MCF 10A (cell line): ENCODE data around the gene SNX14. TPM values are rescaled to one million over a fixed set of nuclear protein-coding genes. Genes with fewer than 3 reads are reported as not detected.

Source experiments
- BruUV-seq: library from RNA; stranded (reverse); fragments of 400-500 nt; replicated peaks from 2 replicates; lab custom pipeline; 2021; lab: Mats Ljungman, UMichigan
- CTCF ChIA-PET: fragments of 300-600 bp; sonication (Branson Sonifier 250); formaldehyde crosslinking; extraction: SDS; loops from one replicate; lab custom pipeline; 2021; ENCODE audit warnings: antibody characterized with exemption, inconsistent platforms; lab: Yijun Ruan, JAX
- POLR2A ChIA-PET: fragments of 300-600, 350-650 bp; sonication (Branson Sonifier 250); formaldehyde crosslinking; extraction: SDS; loops from one replicate; lab custom pipeline; 2020; ENCODE audit warnings: antibody characterized with exemption, inconsistent platforms; lab: Yijun Ruan, JAX
- DNase-seq: peaks from one replicate; pipeline ENCODE4 v3.0.0-alpha.2; 2018; ENCODE audit not compliant: unreplicated experiment
- H3K27ac Mint-ChIP-seq: one replicate; pipeline ENCODE4 v1.8.0; 2022; ENCODE audit warnings: mild to moderate bottlenecking, low read depth, mixed read lengths; ENCODE audit not compliant: unreplicated experiment
- H3K27me3 Mint-ChIP-seq: one replicate; pipeline ENCODE4 v1.8.0; 2022; ENCODE audit warnings: mixed read lengths; ENCODE audit not compliant: insufficient read depth, unreplicated experiment
- H3K36me3 Mint-ChIP-seq: one replicate; pipeline ENCODE4 v1.8.0; 2022; ENCODE audit warnings: mild to moderate bottlenecking, moderate library complexity, mixed read lengths; ENCODE audit not compliant: insufficient read depth, unreplicated experiment
- H3K4me1 Mint-ChIP-seq: one replicate; pipeline ENCODE4 v1.8.0; 2022; ENCODE audit warnings: mixed read lengths; ENCODE audit not compliant: insufficient read depth, unreplicated experiment
- H3K4me3 Mint-ChIP-seq: one replicate; pipeline ENCODE4 v1.8.0; 2022; ENCODE audit warnings: mild to moderate bottlenecking, moderate library complexity, mixed read lengths; ENCODE audit not compliant: unreplicated experiment
- H3K9me3 Mint-ChIP-seq: one replicate; pipeline ENCODE4 v1.8.0; 2022; ENCODE audit warnings: mixed read lengths; ENCODE audit not compliant: unreplicated experiment
- intact Hi-C: fragments of 100-400 bp; cut with micrococcal nuclease; formaldehyde crosslinking; loops from 2 replicates; pipeline ENCODE4 v1.14.1; 2022
- total RNA-seq: library from RNA; stranded (reverse); gene quantifications from 2 replicates; pipeline ENCODE4 v1.2.3, GENCODE V29; 2022
- TF ChIP-seq, protein P1 (sequence below): fragments of 200-600 bp; IDR thresholded peaks from one replicate; pipeline ENCODE4 v1.8.0; 2022; ENCODE audit warnings: antibody characterized with exemption, mild to moderate bottlenecking; ENCODE audit not compliant: unreplicated experiment

The SNX14 gene
- total RNA-seq, 1 experiment from 2014 or later = 71.6 TPM

DNA sequence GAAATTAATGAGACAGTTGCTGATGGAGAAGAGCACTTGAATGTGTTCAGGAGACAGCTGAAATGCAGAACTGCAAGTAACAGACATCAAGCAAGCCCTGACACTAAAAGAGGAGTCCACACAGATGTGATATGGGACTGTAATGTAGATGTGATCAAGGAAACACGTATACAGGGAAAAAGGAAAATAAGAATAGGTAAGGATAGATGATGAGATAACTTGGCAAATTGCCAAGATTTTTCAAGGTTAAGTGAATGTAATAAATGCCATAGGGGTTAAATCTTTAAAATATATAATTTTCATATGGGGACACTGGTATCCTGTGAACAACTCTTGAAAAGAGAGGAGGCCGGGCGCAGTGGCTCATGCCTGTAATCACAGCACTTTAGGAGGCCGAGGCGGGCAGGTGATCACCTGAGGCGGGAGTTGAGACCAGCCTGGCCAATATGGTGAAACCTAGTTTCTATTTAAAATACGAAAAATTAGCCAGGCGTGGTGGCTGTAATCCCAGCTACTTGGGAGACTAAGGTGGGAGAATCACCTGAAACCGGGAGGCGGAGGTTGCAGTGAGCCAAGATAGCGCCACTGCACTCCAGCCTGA is 7.2 kb upstream of the SNX14 start:
- CTCF ChIA-PET = interaction anchor here (0.7 kb wide), 1 partner anchor 1536 kb away, joined by 3 read pairs; no protein-coding TSS in a partner anchor
- peaks cover 3% of the 10 kb centered on the region for H3K4me1 Mint-ChIP-seq
- DNase-seq = no peak
- TF ChIP-seq, protein P1, sequence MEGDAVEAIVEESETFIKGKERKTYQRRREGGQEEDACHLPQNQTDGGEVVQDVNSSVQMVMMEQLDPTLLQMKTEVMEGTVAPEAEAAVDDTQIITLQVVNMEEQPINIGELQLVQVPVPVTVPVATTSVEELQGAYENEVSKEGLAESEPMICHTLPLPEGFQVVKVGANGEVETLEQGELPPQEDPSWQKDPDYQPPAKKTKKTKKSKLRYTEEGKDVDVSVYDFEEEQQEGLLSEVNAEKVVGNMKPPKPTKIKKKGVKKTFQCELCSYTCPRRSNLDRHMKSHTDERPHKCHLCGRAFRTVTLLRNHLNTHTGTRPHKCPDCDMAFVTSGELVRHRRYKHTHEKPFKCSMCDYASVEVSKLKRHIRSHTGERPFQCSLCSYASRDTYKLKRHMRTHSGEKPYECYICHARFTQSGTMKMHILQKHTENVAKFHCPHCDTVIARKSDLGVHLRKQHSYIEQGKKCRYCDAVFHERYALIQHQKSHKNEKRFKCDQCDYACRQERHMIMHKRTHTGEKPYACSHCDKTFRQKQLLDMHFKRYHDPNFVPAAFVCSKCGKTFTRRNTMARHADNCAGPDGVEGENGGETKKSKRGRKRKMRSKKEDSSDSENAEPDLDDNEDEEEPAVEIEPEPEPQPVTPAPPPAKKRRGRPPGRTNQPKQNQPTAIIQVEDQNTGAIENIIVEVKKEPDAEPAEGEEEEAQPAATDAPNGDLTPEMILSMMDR = no peak
- H3K27ac Mint-ChIP-seq = no peak overlapping the region
- POLR2A ChIA-PET = interaction anchor here (0.8 to 1.9 kb wide), 3 partner anchors 10 to 44 kb away, joined by 3 to 6 read pairs (median 4); no protein-coding TSS in a partner anchor
- peaks cover 41% of the 10 kb centered on the region for H3K36me3 Mint-ChIP-seq
- intact Hi-C loops = no loop called here
- no peaks in the 10 kb centered on the region for H3K9me3 Mint-ChIP-seq
- H3K27me3 Mint-ChIP-seq = no peaks in the 10 kb centered on the region
- no TSS peak for BruUV-seq
- H3K4me3 Mint-ChIP-seq = no peak overlapping the region

DNA sequence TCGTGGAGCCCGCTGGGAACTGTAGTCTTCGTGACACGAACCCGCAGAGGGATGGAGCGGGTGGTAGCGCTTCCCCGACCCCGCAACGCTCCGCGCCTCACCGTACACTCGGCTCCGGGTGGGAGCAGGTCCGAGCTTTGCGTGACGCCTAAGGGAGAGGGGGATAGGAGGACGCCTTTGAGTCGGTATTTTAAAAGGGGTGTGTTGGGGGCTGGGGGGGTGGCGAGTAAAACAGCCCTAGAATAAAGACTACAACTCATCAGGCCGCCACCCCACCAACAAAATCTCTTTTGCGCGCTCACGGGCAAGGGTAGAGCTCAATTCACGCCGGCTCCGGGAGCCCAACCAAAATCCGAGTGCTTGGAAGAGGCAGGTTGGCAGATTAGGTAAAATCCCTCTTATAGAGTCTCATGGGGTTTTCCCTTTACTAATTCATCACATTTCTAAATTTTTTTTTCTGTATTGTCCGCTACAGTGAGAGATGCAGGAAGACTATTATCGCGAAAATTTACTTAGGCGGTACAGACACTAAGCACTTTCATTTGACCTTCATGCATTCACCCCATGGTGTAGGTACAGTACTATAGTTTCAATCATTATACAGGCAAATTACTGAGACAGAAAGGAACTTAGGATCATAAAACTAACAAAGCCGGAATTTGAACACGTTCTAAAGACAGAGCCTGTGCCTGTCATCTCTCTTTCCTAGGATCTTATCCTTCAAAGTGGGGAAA is 706 bp upstream of the SNX14 start:
- ChIA-PET POLR2A (interaction anchor here (0.6 to 7.6 kb wide), 18 partner anchors 9 to 1814 kb away, joined by 3 to 116 read pairs (median 5); partner anchors contain the start of gene SYNCRIP), CTCF (interaction anchor here (0.6 kb wide), 1 partner anchor 10 kb away, joined by 3 read pairs; no protein-coding TSS in a partner anchor)
- H3K4me3 Mint-ChIP-seq = peak overlapping the region; percentile 91
- peaks cover 4% of the 10 kb centered on the region for H3K36me3 Mint-ChIP-seq
- TSS peak; percentile 84 for BruUV-seq
- no peaks in the 10 kb centered on the region for H3K9me3 Mint-ChIP-seq
- H3K27me3 Mint-ChIP-seq = no peaks in the 10 kb centered on the region
- intact Hi-C loops = loop anchor here (5.0 kb wide), 3 partner anchors 48 to 192 kb away; partner anchors contain the start of gene SYNCRIP
- peak; percentile 53 for DNase-seq
- peak overlapping the region; percentile 98 for H3K27ac Mint-ChIP-seq
- TF ChIP-seq, protein P1 = no peak
- H3K4me1 Mint-ChIP-seq = peaks cover 19% of the 10 kb centered on the region

DNA sequence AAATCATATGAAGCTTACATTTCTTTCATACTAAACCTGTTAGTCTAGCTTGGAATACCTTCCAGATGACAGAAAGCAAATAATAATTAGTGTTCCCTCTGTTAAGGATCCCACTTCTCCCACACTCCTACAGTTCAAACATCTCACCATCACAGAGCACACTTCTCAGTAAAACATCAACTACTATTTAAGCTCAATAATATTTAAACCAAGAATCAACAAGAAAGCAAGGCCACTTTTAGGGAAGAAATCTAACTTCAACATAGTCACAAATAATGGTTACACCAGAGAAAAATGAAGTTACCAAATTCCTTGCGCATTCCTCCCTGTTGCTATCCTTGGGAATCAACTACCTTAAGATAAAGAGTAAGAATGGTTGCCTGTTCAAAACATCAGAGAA is 1.6 kb downstream of the SNX14 start:
- POLR2A ChIA-PET = interaction anchor here (0.6 to 7.6 kb wide), 8 partner anchors 15 to 1540 kb away, joined by 3 to 116 read pairs (median 4); partner anchors contain the start of gene SYNCRIP
- H3K4me1 Mint-ChIP-seq = peaks cover 19% of the 10 kb centered on the region
- peak overlapping the region; percentile 91 for H3K4me3 Mint-ChIP-seq
- DNase-seq = no peak
- CTCF ChIA-PET = no interaction called here
- H3K27ac Mint-ChIP-seq = peak overlapping the region; percentile 98
- no peaks in the 10 kb centered on the region for H3K9me3 Mint-ChIP-seq
- no peaks in the 10 kb centered on the region for H3K27me3 Mint-ChIP-seq
- BruUV-seq = no TSS peak
- TF ChIP-seq, protein P1 = no peak
- intact Hi-C loops = loop anchor here (5.0 kb wide), 3 partner anchors 50 to 190 kb away; partner anchors contain the start of gene SYNCRIP
- peaks cover 4% of the 10 kb centered on the region for H3K36me3 Mint-ChIP-seq

DNA sequence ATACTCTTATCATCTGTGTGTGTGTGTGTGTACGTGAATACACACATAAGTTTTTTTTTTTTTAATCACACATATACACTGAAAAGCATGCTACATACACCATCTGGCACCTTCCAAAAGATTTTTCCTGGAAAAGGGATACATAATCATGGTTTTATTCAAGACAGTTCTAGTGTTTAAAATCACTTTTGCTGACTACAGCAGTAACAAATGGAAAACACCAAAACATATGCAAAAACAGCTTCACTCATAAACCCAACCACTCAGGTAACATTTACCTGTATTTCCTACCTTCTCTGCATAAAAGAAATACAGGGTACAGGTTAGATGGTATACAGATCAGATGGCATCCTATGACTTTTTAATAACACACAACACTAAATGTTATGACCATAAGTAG is 2.5 kb downstream of the SNX14 start:
- BruUV-seq = no TSS peak
- TF ChIP-seq, protein P1 = no peak
- Mint-ChIP-seq H3K4me3 (peak overlapping the region; percentile 91), H3K4me1 (peaks cover 19% of the 10 kb centered on the region), H3K27ac (no peak overlapping the region), H3K9me3 (no peaks in the 10 kb centered on the region), H3K36me3 (peaks cover 4% of the 10 kb centered on the region), H3K27me3 (no peaks in the 10 kb centered on the region)
- intact Hi-C loops = loop anchor here (5.0 kb wide), 3 partner anchors 51 to 189 kb away; partner anchors contain the start of gene SYNCRIP
- DNase-seq = no peak
- ChIA-PET CTCF (no interaction called here), POLR2A (interaction anchor here (1.0 to 7.6 kb wide), 5 partner anchors 15 to 87 kb away, joined by 3 to 111 read pairs (median 4); no protein-coding TSS in a partner anchor)
